ACC112 (cell line): ENCODE results near the gene USP34.
A peak's percentile ranks its signal among the peaks of the same experiment; 100 is the strongest.
"Not testable (repeated sequence)": the region's sequence is repeated elsewhere in the genome, so short reads cannot be mapped to it uniquely, and the experiment has no call there.

Experiments used
- H2AFZ ChIP-seq: fragments of 200-600 bp; sonication (generic); one replicate; pipeline ENCODE4 v1.6.0; 2017; ENCODE audit warnings: antibody characterized with exemption, low read length; ENCODE audit not compliant: unreplicated experiment
- H3K27ac ChIP-seq: fragments of 200-600 bp; sonication (generic); 2 replicates; pipeline ENCODE4 v1.5.1; 2014; ENCODE audit warnings: low read depth, mild to moderate bottlenecking, antibody characterized with exemption, low read length, moderate library complexity
- H3K27me3 ChIP-seq: fragments of 200-600 bp; sonication (generic); 2 replicates; pipeline ENCODE4 v1.6.1; 2014; ENCODE audit warnings: mild to moderate bottlenecking, antibody characterized with exemption, low read length, moderate library complexity, mixed read lengths; ENCODE audit not compliant: insufficient read depth
- H3K36me3 ChIP-seq: fragments of 200-600 bp; sonication (generic); 2 replicates; pipeline ENCODE4 v1.6.1; 2016; ENCODE audit warnings: mild to moderate bottlenecking, antibody characterized with exemption, low read length, moderate library complexity, mixed read lengths; ENCODE audit not compliant: insufficient read depth
- H3K4me1 ChIP-seq: fragments of 200-600 bp; sonication (generic); one replicate; pipeline ENCODE4 v1.6.1; 2016; ENCODE audit warnings: low read length, mixed read lengths; ENCODE audit not compliant: insufficient read depth, unreplicated experiment, control insufficient read depth
- H3K4me3 ChIP-seq: fragments of 200-600 bp; sonication (generic); 2 replicates; pipeline ENCODE4 v1.5.1; 2014; ENCODE audit warnings: mild to moderate bottlenecking, low read depth, low read length
- H3K79me2 ChIP-seq: fragments of 200-600 bp; sonication (generic); one replicate; pipeline ENCODE4 v1.6.0; 2016; ENCODE audit warnings: low read length; ENCODE audit not compliant: control insufficient read depth, unreplicated experiment, insufficient read depth

Gene USP34

GRCh38 chr2:61478086-61478485 lies 7.2 kb upstream of the USP34 start:
- peaks cover 37% of the 10 kb centered on the region for H3K36me3 ChIP-seq

GRCh38 chr2:61476929-61477589 lies 6.2 kb upstream of the USP34 start:
- not testable (repeated sequence) for H3K4me3 ChIP-seq, H3K4me1 ChIP-seq, H3K27ac ChIP-seq, H2AFZ ChIP-seq, H3K79me2 ChIP-seq, H3K27me3 ChIP-seq
- peaks cover 28% of the 10 kb centered on the region for H3K36me3 ChIP-seq

More at GRCh38 chr2:61478086-61478485, 7.2 kb upstream of the USP34 start:
- Histone ChIP-seq H3K79me2 (no peaks in the 10 kb centered on the region), H3K4me1 (no peaks in the 10 kb centered on the region), H3K27me3 (no peaks in the 10 kb centered on the region), H2AFZ (no peak overlapping the region), H3K27ac (no peak overlapping the region), H3K4me3 (no peak overlapping the region)

GRCh38 chr2:61471905-61472805 lies 1.3 kb upstream of the USP34 start:
- H3K27me3 ChIP-seq, result no peaks in the 10 kb centered on the region
- H3K4me1 ChIP-seq, result peaks cover 12% of the 10 kb centered on the region
- H3K27ac ChIP-seq, result peak overlapping the region; percentile 93
- peaks cover 9% of the 10 kb centered on the region; the same call in 1 of the 2 replicates for H3K36me3 ChIP-seq
- peak overlapping the region; percentile 100 for H2AFZ ChIP-seq
- peak overlapping the region; percentile 96 for H3K4me3 ChIP-seq
- peaks cover 46% of the 10 kb centered on the region for H3K79me2 ChIP-seq

GRCh38 chr2:61470122-61470951 lies 550 bp downstream of the USP34 start:
- Histone ChIP-seq H3K4me3 (peak overlapping the region; percentile 96), H3K79me2 (peaks cover 62% of the 10 kb centered on the region), H2AFZ (peak overlapping the region; percentile 79), H3K27me3 (no peaks in the 10 kb centered on the region), H3K27ac (peak overlapping the region; percentile 60), H3K4me1 (peaks cover 12% of the 10 kb centered on the region), H3K36me3 (peaks cover 9% of the 10 kb centered on the region; the same call in 1 of the 2 replicates)

GRCh38 chr2:61469424-61470121 lies 1.3 kb downstream of the USP34 start:
- Histone ChIP-seq H3K79me2 (peaks cover 70% of the 10 kb centered on the region), H3K4me3 (peak overlapping the region; percentile 96), H2AFZ (peak overlapping the region; percentile 79), H3K27me3 (no peaks in the 10 kb centered on the region), H3K27ac (peak overlapping the region; percentile 60), H3K4me1 (peaks cover 12% of the 10 kb centered on the region), H3K36me3 (peaks cover 9% of the 10 kb centered on the region; the same call in 1 of the 2 replicates)

- Histone ChIP-seq H3K79me2 (peaks cover 83% of the 10 kb centered on the region), H3K4me1 (peaks cover 12% of the 10 kb centered on the region)
- H2AFZ ChIP-seq, H3K27ac ChIP-seq, H3K36me3 ChIP-seq, H3K27me3 ChIP-seq, H3K4me3 ChIP-seq: not testable (repeated sequence)
These were observed 2.7 kb downstream of the USP34 start for GRCh38 chr2:61468231-61468630.

- Histone ChIP-seq H3K4me3 (no peak overlapping the region), H3K4me1 (peaks cover 11% of the 10 kb centered on the region), H3K36me3 (peaks cover 9% of the 10 kb centered on the region; the same call in 1 of the 2 replicates), H3K27me3 (no peaks in the 10 kb centered on the region), H3K27ac (no peak overlapping the region), H3K79me2 (peaks cover 96% of the 10 kb centered on the region), H2AFZ (no peak overlapping the region)
These were observed 5.8 kb downstream of the USP34 start for GRCh38 chr2:61465045-61465444.

- peaks cover 9% of the 10 kb centered on the region; the same call in 1 of the 2 replicates for H3K36me3 ChIP-seq
These were observed 7.0 kb downstream of the USP34 start for GRCh38 chr2:61463769-61464475.

GRCh38 chr2:61461404-61461803 lies 9.5 kb downstream of the USP34 start:
- Histone ChIP-seq H3K4me3 (no peak overlapping the region), H3K27me3 (no peaks in the 10 kb centered on the region), H2AFZ (no peak overlapping the region), H3K27ac (no peak overlapping the region), H3K4me1 (peaks cover 14% of the 10 kb centered on the region), H3K36me3 (no peaks in the 10 kb centered on the region), H3K79me2 (peaks cover 96% of the 10 kb centered on the region)

More at GRCh38 chr2:61463769-61464475, 7.0 kb downstream of the USP34 start:
- Histone ChIP-seq H3K4me1 (peaks cover 20% of the 10 kb centered on the region), H3K4me3 (no peak overlapping the region), H3K79me2 (peaks cover 96% of the 10 kb centered on the region), H2AFZ (no peak overlapping the region), H3K27me3 (no peaks in the 10 kb centered on the region), H3K27ac (no peak overlapping the region)
